GM12892 (cell line): ENCODE measurements around the gene ISL2.

ENCODE experiments used
- DNase-seq: peaks from one replicate; pipeline ENCODE4 v3.0.0; 2011; ENCODE audit not compliant: insufficient read length
- FAIRE-seq: peaks from 2 replicates; lab custom pipeline; 2011; peaks lifted over from hg19 to GRCh38; lab: Jason Lieb, UNC
- POLR2A ChIP-seq: IDR thresholded peaks from 2 replicates; pipeline ENCODE4 v1.6.1; 2011; ENCODE audit warnings: low read depth, low read length, control low read depth
- POLR2AphosphoS5 ChIP-seq: IDR thresholded peaks from 2 replicates; pipeline ENCODE4 v1.6.1; 2011; ENCODE audit warnings: low read depth, low read length, control low read depth
- TAF1 ChIP-seq: IDR thresholded peaks from 2 replicates; pipeline ENCODE4 v1.6.1; 2011; ENCODE audit warnings: low read depth, mild to moderate bottlenecking, control low read depth, low read length, borderline replicate concordance

Gene ISL2

DNA sequence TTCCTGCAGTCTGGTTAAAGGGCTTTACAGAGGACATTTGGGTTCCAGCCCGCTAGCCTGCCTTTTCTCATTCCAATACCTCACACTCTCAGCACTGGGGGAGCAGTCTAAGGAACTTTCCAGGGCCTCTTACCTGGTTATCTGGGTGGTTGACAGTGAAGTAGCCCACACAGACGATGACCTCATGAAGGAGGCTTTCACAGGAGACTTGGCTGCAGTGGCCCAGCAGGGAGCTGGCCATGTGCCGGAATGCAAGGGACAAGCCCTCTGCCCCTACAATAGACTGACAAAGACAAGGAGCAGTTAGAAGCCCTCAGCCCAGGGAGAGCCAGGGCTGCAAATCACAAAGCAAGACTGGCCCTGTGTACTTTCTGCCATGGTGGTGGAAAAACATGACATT, 39.5 kb downstream of the ISL2 start:
- DNase-seq (no peak), FAIRE-seq (no peak)
- no peak for TF ChIP-seq TAF1
- no peak for TF ChIP-seq POLR2A
- TF ChIP-seq POLR2AphosphoS5: no peak

DNA sequence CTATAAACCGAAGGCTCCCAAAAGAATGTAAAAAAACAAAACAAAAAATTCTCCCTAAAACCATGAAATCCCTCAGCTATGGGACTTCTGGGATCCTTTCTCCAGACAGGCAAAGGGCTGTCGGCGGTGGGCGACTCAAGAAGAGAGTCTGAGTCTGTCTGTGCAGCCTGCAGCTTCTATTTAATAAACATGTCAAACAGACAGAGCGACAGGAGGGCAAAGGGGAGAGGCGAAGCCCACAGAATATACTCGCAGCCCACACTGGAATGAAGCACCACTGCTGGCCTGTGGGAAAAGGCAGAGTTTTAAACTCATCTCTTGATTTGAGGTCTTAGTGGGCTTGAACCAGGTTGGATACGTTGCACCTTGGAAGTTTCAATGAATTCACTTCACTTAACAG, 40.2 kb downstream of the ISL2 start:
- TF ChIP-seq POLR2AphosphoS5: no peak
- no peak for TF ChIP-seq TAF1
- no peak for TF ChIP-seq POLR2A
- FAIRE-seq (no peak), DNase-seq (no peak)

DNA sequence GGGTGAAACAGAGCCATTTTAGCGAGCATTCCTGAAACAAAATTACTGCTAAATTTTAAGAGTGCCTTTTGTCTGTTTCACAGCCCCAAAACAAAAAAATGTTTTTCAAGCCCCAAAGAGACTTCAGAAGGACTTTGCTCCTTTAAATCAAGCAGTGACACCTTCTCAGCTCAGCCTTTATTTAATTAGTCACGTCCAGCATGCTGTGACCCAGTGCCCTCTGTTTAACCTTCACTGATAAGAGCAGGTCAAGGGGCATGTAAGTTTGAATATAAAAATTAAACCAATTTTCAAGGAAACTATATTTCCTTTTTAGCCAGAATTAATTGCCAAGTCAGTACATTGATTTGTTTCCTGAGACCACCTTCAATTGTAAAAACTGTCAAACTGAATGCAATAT, 40.6 kb downstream of the ISL2 start:
- TF ChIP-seq POLR2A (no peak), POLR2AphosphoS5 (no peak), TAF1 (no peak)
- DNase-seq (no peak), FAIRE-seq (no peak)

DNA sequence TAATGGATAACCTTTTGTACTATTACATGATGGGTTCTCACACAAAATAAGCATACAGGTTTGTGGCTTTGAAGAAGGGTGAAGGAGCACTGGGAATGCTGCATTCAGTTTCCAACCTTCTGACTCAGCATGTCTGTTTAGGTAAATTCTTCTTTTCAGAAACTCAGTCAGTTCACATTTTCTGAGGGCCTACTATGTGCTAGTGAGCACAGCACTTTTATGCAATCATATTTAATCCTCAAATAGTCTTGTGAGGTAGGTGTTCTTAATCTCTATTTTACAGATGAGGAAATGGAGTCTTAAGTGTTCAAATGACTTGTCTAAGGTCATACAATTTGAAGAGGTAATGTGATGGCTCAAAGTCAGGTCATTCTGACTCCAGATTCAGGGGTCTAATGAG, 41.2 kb downstream of the ISL2 start:
- FAIRE-seq: no peak
- DNase-seq: no peak
- TF ChIP-seq POLR2A (no peak), POLR2AphosphoS5 (no peak), TAF1 (no peak)

DNA sequence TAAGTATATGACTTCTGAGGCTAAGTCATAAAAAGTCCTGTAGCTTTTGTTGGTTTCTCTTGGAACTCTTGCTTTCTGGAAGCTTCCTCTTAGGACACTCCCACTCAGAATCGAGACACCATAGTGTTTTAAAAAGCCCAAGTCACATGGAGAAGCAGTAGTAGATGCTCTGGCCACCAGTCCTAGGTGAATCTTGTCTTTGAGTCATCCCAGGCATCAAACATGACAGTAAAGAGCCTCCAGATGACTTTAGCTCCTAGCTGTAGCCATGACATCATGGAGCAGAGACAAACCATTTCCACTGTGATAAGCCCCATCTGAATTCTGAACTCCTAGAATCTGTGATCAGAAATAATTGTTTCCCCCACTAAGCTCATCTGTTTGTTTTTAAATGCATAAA, 42.1 kb downstream of the ISL2 start:
- TF ChIP-seq POLR2AphosphoS5: no peak
- TF ChIP-seq TAF1: no peak
- no peak for TF ChIP-seq POLR2A
- no peak for DNase-seq

DNA sequence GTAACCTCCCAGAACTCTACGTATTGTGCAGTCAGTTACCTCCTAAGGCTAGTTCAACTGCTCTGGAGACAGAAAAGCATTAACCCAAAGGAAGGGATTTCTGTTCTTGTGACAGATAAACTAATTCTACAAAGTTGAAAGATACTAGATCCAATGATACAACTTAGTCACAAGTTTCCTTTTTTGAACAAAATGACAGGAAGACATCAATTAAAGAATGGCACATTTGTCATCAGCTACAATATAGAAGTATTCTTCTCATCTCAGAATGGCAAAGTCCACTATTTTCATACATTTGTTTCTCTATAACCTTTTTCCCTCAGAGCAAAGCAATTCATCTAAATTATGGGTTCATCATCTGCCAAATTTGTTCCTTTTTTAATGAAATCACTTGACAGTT, 43.7 kb downstream of the ISL2 start:
- TF ChIP-seq POLR2AphosphoS5 (no peak), TAF1 (no peak), POLR2A (no peak)
- DNase-seq: no peak
- no peak for FAIRE-seq

More for the DNA sequence above, 42.1 kb downstream of the ISL2 start:
- FAIRE-seq: no peak

DNA sequence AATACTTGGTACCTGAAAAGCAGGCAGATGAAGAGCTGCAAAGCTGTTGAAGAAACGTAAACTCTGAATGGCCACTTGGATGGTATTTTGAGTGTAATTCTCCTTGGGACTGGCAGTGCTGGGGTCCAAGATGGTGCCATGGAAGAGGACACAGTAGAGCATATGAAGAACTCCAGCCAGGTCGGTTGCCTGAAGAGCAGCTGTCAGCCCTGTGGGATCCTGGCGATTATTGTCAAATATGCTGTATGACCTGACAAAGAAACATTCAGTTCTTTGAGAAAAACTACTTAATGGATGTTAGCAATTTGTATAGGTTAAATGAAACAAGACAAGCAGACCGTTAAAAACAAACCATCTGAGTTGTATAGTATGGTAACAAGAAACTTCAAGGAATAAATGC, 44.8 kb downstream of the ISL2 start:
- DNase-seq (no peak), FAIRE-seq (no peak)
- TF ChIP-seq TAF1 (no peak), POLR2A (no peak), POLR2AphosphoS5 (no peak)

DNA sequence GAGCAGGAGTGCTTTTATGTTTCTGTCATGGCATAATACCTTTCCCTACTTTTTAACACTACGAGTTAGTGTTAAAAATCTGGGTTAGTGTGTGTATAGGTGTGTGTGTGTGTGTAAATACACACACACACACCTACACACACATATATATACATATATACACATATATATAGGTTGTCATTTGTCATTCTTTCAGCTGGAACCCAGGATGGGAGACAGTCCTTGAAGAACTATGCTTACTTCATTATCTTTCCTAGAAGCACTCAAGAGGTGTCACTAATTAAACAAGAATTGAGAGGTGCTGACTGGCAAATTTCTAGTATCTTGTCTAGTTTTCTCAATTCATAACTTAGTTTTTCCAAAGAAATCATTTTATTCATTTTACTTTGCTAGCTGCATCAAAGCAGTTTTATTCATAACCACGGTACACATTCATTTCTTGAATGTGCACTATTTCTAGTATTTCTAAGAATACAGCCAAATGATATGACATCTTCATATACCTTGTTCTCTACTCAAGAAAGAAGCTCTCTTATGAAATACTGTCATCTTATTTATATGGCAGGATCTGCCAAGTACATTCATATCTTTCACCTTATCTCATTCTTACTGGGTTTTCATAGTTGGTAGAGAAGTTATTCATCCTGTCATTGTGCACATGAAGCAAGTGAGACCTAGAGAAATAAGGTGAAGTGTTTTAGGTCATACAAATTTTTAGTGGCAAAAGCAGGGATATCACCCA, 46.6 kb downstream of the ISL2 start:
- no peak for TF ChIP-seq POLR2AphosphoS5
- TF ChIP-seq TAF1: no peak
- TF ChIP-seq POLR2A: no peak
- no peak for DNase-seq
- FAIRE-seq: no peak

DNA sequence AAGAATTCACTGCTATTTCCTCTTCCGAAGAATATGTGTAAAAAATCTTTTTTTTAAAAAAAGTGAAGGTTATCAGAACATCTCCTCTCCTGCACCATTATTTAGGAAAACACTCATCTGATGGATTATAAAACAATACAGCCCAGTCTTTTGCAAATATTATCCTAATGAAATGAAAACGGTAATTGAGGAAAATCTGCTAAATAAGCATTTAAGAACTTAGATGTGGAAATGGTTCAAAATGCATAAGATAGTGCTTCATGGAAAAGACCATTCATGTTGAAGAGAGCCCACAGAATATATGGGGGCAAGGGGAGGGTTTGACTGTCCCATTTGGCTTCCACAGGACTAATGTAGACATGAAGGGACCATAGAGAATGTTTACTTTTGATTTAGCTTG, 47.8 kb downstream of the ISL2 start:
- no peak for FAIRE-seq
- TF ChIP-seq POLR2AphosphoS5 (no peak), POLR2A (no peak), TAF1 (no peak)

DNA sequence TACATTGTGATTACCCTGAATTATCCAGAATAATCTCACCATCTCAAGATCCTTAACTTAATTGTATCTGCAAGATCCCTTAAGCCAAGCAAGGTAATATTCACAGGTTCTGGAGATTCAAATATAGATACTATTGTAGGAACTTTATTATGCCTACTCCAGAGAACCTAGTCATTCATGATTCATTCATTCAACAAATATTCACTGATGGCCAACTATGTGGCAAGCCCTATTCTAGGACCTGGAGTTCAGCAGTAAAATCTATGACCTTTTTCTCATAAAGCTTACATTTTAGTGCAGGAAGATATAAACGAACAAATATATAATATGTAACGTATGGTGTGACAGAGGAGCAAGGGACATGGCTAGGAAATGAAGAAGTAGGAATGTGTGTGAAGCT, 49.6 kb downstream of the ISL2 start:
- FAIRE-seq: no peak
- DNase-seq: no peak
- TF ChIP-seq POLR2A: no peak
- no peak for TF ChIP-seq TAF1
- no peak for TF ChIP-seq POLR2AphosphoS5

More for the DNA sequence above, 47.8 kb downstream of the ISL2 start:
- no peak for DNase-seq

DNA sequence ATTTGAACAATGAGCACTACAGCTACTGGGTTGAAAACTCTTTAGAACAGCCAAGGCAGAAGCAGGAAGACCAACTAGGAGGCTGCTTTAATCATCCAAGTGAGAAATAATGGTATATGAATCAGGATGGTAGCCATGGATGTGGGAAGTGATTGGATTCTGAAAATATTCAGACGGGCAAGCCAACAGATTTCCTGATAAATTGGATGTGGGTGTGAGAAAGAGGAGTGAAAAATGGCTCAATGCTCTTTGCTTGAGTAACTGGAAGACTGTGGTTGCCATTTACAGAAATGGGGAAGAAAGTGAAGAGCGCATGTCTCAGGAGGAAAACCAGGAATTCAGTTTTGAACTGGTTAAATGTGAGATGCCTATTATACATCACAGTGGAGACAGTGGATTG, 50.4 kb downstream of the ISL2 start:
- TF ChIP-seq POLR2AphosphoS5 (no peak), TAF1 (no peak), POLR2A (no peak)
- FAIRE-seq: no peak
- no peak for DNase-seq

DNA sequence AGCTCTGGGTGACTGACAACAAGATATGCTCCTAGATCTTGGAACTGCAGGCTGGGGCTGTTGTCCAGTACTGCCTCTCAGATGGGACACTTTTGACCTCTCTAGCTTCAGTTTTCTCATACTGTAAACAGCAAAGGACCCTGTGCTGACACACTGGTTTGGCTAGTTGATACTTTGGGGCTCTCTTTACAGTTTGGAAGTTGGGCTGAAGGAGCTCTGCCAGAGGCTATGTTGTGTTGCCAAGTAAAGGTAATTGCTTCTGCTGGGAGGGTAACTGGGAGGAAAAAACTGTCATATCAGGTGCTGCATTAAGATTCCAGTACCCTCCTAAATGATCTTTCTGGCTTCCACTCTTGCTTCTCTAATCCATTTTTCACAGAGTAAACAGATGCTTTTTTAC, 54.0 kb downstream of the ISL2 start:
- no peak for DNase-seq
- no peak for FAIRE-seq
- TF ChIP-seq POLR2A: no peak
